Astrocyte (in vitro differentiated cells and primary cell): ENCODE results near the gene PDCD5.
A peak's percentile ranks its signal among the peaks of the same experiment; 100 is the strongest.

Experiments
- EZH2 ChIP-seq: IDR thresholded peaks from 2 replicates; pipeline ENCODE4 v1.6.1; 2012; ENCODE audit warnings: mild to moderate bottlenecking, low read length, inconsistent platforms; ENCODE audit not compliant: insufficient read depth
- TF ChIP-seq, protein P1 (sequence below): IDR thresholded peaks from 2 replicates; pipeline ENCODE4 v1.5.1; 2011; ENCODE audit warnings: low read depth, mild to moderate bottlenecking, inconsistent platforms, low read length, moderate library complexity; ENCODE audit not compliant: insufficient read depth

DNA sequence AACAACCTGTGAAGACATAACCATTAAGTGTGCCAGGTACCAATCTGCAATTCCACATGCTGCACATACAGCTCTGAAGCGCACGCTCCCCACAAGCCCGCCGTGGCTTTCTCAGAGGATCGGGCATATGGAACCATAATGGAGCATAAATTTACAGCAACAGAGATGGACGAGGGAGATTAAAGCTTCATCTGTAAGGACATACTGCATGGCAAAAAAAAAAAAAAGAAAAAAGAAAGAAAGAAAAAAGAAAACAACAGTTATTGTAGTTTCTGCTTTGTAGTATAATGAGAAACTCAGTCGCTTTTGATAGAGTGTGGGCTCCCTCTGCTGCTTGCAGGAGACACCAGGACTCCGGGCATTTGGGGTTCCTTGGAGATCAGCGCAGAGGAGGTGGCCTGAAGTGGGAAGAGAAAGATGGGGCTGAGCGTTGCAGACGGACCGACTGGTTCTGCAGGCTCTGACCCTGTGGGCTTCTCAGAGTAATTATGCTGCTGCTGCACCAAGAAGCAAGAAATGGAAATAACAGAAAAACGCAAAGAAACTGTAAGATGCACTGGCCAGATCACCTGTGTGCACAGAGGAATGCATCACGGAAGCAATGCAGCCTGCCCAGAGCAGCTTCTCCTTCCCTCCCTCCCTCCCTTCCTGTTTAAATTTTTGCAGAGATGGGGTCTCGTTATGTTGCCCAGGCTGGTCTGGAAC lies 10.8 kb upstream of the PDCD5 start:
- TF ChIP-seq, protein P1, sequence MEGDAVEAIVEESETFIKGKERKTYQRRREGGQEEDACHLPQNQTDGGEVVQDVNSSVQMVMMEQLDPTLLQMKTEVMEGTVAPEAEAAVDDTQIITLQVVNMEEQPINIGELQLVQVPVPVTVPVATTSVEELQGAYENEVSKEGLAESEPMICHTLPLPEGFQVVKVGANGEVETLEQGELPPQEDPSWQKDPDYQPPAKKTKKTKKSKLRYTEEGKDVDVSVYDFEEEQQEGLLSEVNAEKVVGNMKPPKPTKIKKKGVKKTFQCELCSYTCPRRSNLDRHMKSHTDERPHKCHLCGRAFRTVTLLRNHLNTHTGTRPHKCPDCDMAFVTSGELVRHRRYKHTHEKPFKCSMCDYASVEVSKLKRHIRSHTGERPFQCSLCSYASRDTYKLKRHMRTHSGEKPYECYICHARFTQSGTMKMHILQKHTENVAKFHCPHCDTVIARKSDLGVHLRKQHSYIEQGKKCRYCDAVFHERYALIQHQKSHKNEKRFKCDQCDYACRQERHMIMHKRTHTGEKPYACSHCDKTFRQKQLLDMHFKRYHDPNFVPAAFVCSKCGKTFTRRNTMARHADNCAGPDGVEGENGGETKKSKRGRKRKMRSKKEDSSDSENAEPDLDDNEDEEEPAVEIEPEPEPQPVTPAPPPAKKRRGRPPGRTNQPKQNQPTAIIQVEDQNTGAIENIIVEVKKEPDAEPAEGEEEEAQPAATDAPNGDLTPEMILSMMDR, result peak; percentile 68
- TF ChIP-seq EZH2, result no peak
